Stimulated activated naive CD8-positive, alpha-beta T cell treated with anti-CD3 and anti-CD28 coated beads, Interleukin-15, Interleukin-2, amounts not matched to agents 100 ng/mL and 50 ng/mL, for 24 hours (primary cell): ENCODE data around the gene HNRNPF.

Source experiments
- H3K27ac Mint-ChIP-seq: one replicate; pipeline ENCODE4 v1.8.0; 2021; ENCODE audit warnings: mild to moderate bottlenecking, mixed read lengths
- H3K27me3 Mint-ChIP-seq: one replicate; pipeline ENCODE4 v1.8.0; 2021; ENCODE audit warnings: mixed read lengths
- H3K36me3 Mint-ChIP-seq: one replicate; pipeline ENCODE4 v1.8.0; 2021; ENCODE audit warnings: low read depth, mixed read lengths
- H3K4me1 Mint-ChIP-seq: one replicate; pipeline ENCODE4 v1.8.0; 2021; ENCODE audit warnings: low read depth, mixed read lengths
- H3K4me3 Mint-ChIP-seq: one replicate; pipeline ENCODE4 v1.8.0; 2021; ENCODE audit warnings: mild to moderate bottlenecking, mixed read lengths
- H3K9me3 Mint-ChIP-seq: one replicate; pipeline ENCODE4 v1.8.0; 2021; ENCODE audit warnings: mixed read lengths

Gene HNRNPF

GRCh38 chr10:43408331-43408709, 666 bp downstream of the HNRNPF start:
- Mint-ChIP-seq H3K27me3 (no peaks in the 10 kb centered on the region), H3K36me3 (peaks cover 44% of the 10 kb centered on the region), H3K4me3 (peak overlapping the region; percentile 93), H3K4me1 (peaks cover 33% of the 10 kb centered on the region), H3K27ac (peak overlapping the region; percentile 100), H3K9me3 (no peaks in the 10 kb centered on the region)

- H3K9me3 Mint-ChIP-seq = no peaks in the 10 kb centered on the region
- H3K4me3 Mint-ChIP-seq = peak overlapping the region; percentile 93
- H3K27ac Mint-ChIP-seq = peak overlapping the region; percentile 100
- H3K36me3 Mint-ChIP-seq = peaks cover 50% of the 10 kb centered on the region
- H3K27me3 Mint-ChIP-seq = no peaks in the 10 kb centered on the region
- peaks cover 39% of the 10 kb centered on the region for H3K4me1 Mint-ChIP-seq
Observed at GRCh38 chr10:43407576-43408330, 1.2 kb downstream of the HNRNPF start.

- H3K27me3 Mint-ChIP-seq = no peaks in the 10 kb centered on the region
- H3K9me3 Mint-ChIP-seq = no peaks in the 10 kb centered on the region
- peak overlapping the region; percentile 93 for H3K4me3 Mint-ChIP-seq
- H3K27ac Mint-ChIP-seq = peak overlapping the region; percentile 100
- H3K4me1 Mint-ChIP-seq = peaks cover 44% of the 10 kb centered on the region
- peaks cover 56% of the 10 kb centered on the region for H3K36me3 Mint-ChIP-seq
Observed at GRCh38 chr10:43407148-43407575, 1.8 kb downstream of the HNRNPF start.

- Mint-ChIP-seq H3K4me3 (peak overlapping the region; percentile 93), H3K9me3 (no peaks in the 10 kb centered on the region), H3K27ac (peak overlapping the region; percentile 93), H3K36me3 (peaks cover 77% of the 10 kb centered on the region), H3K4me1 (peaks cover 58% of the 10 kb centered on the region), H3K27me3 (no peaks in the 10 kb centered on the region)
Observed at GRCh38 chr10:43404704-43405084, 4.3 kb downstream of the HNRNPF start.

- Mint-ChIP-seq H3K36me3 (peaks cover 82% of the 10 kb centered on the region), H3K27ac (peak overlapping the region; percentile 93), H3K9me3 (no peaks in the 10 kb centered on the region), H3K27me3 (no peaks in the 10 kb centered on the region), H3K4me3 (peak overlapping the region; percentile 93), H3K4me1 (peaks cover 63% of the 10 kb centered on the region)
Observed at GRCh38 chr10:43403911-43404703, 4.9 kb downstream of the HNRNPF start.

GRCh38 chr10:43402880-43403452, 6.0 kb downstream of the HNRNPF start:
- peak overlapping the region; percentile 93 for H3K4me3 Mint-ChIP-seq
- H3K9me3 Mint-ChIP-seq = no peaks in the 10 kb centered on the region
- peaks cover 71% of the 10 kb centered on the region for H3K4me1 Mint-ChIP-seq
- peaks cover 83% of the 10 kb centered on the region for H3K36me3 Mint-ChIP-seq
- no peaks in the 10 kb centered on the region for H3K27me3 Mint-ChIP-seq
- H3K27ac Mint-ChIP-seq = peak overlapping the region; percentile 93

- Mint-ChIP-seq H3K4me1 (peaks cover 75% of the 10 kb centered on the region), H3K4me3 (peak overlapping the region; percentile 93), H3K27ac (peak overlapping the region; percentile 93), H3K27me3 (no peaks in the 10 kb centered on the region), H3K36me3 (peaks cover 84% of the 10 kb centered on the region), H3K9me3 (no peaks in the 10 kb centered on the region)
Observed at GRCh38 chr10:43402176-43402575, 6.8 kb downstream of the HNRNPF start.

GRCh38 chr10:43401627-43402026, 7.4 kb downstream of the HNRNPF start:
- H3K27me3 Mint-ChIP-seq = no peaks in the 10 kb centered on the region
- H3K9me3 Mint-ChIP-seq = no peaks in the 10 kb centered on the region
- H3K27ac Mint-ChIP-seq = peak overlapping the region; percentile 93
- peak overlapping the region; percentile 93 for H3K4me3 Mint-ChIP-seq
- peaks cover 83% of the 10 kb centered on the region for H3K36me3 Mint-ChIP-seq
- peaks cover 77% of the 10 kb centered on the region for H3K4me1 Mint-ChIP-seq

GRCh38 chr10:43399320-43400310, 9.4 kb downstream of the HNRNPF start:
- H3K4me1 Mint-ChIP-seq = peaks cover 83% of the 10 kb centered on the region
- H3K9me3 Mint-ChIP-seq = no peaks in the 10 kb centered on the region
- H3K36me3 Mint-ChIP-seq = peaks cover 83% of the 10 kb centered on the region
- H3K27ac Mint-ChIP-seq = peak overlapping the region; percentile 93
- H3K27me3 Mint-ChIP-seq = no peaks in the 10 kb centered on the region
- H3K4me3 Mint-ChIP-seq = peak overlapping the region; percentile 93

GRCh38 chr10:43398939-43399319, 10.1 kb downstream of the HNRNPF start:
- Mint-ChIP-seq H3K4me3 (peak overlapping the region; percentile 93), H3K9me3 (no peaks in the 10 kb centered on the region), H3K36me3 (peaks cover 82% of the 10 kb centered on the region), H3K27ac (peak overlapping the region; percentile 91), H3K4me1 (peaks cover 82% of the 10 kb centered on the region), H3K27me3 (no peaks in the 10 kb centered on the region)

GRCh38 chr10:43396928-43397624, 11.9 kb downstream of the HNRNPF start:
- no peaks in the 10 kb centered on the region for H3K27me3 Mint-ChIP-seq
- peaks cover 80% of the 10 kb centered on the region for H3K4me1 Mint-ChIP-seq
- peak overlapping the region; percentile 93 for H3K4me3 Mint-ChIP-seq
- H3K9me3 Mint-ChIP-seq = no peaks in the 10 kb centered on the region
- H3K36me3 Mint-ChIP-seq = peaks cover 82% of the 10 kb centered on the region
- peak overlapping the region; percentile 91 for H3K27ac Mint-ChIP-seq

GRCh38 chr10:43396061-43396927, 12.7 kb downstream of the HNRNPF start:
- Mint-ChIP-seq H3K4me1 (peaks cover 77% of the 10 kb centered on the region), H3K27me3 (no peaks in the 10 kb centered on the region), H3K9me3 (no peaks in the 10 kb centered on the region), H3K36me3 (peaks cover 81% of the 10 kb centered on the region), H3K4me3 (peak overlapping the region; percentile 93), H3K27ac (peak overlapping the region; percentile 92)

- Mint-ChIP-seq H3K9me3 (no peaks in the 10 kb centered on the region), H3K4me1 (peaks cover 77% of the 10 kb centered on the region), H3K27ac (peak overlapping the region; percentile 92), H3K4me3 (peak overlapping the region; percentile 88), H3K27me3 (no peaks in the 10 kb centered on the region), H3K36me3 (peaks cover 84% of the 10 kb centered on the region)
Observed at GRCh38 chr10:43395571-43396060, 13.4 kb downstream of the HNRNPF start.
